Gastrocnemius medialis (tissue), 4 donors: ENCODE data around the gene CFAP65. TPM values are rescaled to one million over a fixed set of nuclear protein-coding genes. Genes with fewer than 3 reads are reported as not detected.

Source experiments
- ATAC-seq, 2 donors: fragments of 150-250 bp; one replicate each; pipeline ENCODE4 v1.9.1; 2016
- DNase-seq, 2 donors: peaks; one replicate each; pipeline ENCODE4 v3.0.0-alpha.2; 2019
- H3K27ac ChIP-seq, 4 donors: fragments of 200-600 bp; sonication (generic); 1 replicate in 1 of 4; 2 replicates in 3 of 4; pipeline ENCODE4 v1.5.1; 2016 to 2018; ENCODE audit warnings: mild to moderate bottlenecking in 2 of 4, moderate library complexity in 1 of 4
- H3K27me3 ChIP-seq, 3 donors: fragments of 200-600 bp; sonication (generic) in 2 of 3; 1 replicate in 1 of 3; 2 replicates in 2 of 3; pipeline versions ENCODE4 v1.5.1 to v1.6.0; 2016 to 2019; ENCODE audit warnings: mild to moderate bottlenecking in 1 of 3, moderate library complexity in 1 of 3
- H3K36me3 ChIP-seq, 2 donors: fragments of 200-600 bp; sonication (generic) in 1 of 2; one replicate each; pipeline ENCODE4 v1.5.1; 2017 to 2018
- H3K4me1 ChIP-seq, 2 donors: fragments of 200-600 bp; sonication (generic) in 1 of 2; one replicate each; pipeline ENCODE4 v1.5.1; 2016 to 2017; ENCODE audit warnings: mild to moderate bottlenecking in 2 of 2
- H3K4me3 ChIP-seq, 4 donors: fragments of 200-600 bp; sonication (generic) in 3 of 4; 1 replicate in 1 of 4; 2 replicates in 3 of 4; pipeline ENCODE4 v1.5.1; 2016 to 2019; ENCODE audit warnings: mild to moderate bottlenecking in 2 of 4
- H3K9me3 ChIP-seq, 3 donors: fragments of 200-600 bp; sonication (generic) in 2 of 3; 1 replicate in 1 of 3; 2 replicates in 2 of 3; pipeline ENCODE4 v1.5.1; 2016 to 2019
- CTCF ChIP-seq, 5 experiments: fragments of 450-650 bp in 3 of 5; fragments of 200-600 bp in 2 of 5; sonication (generic) in 2 of 5; IDR thresholded peaks in 4 of 5; conservative IDR thresholded peaks in 1 of 5; 1 replicate in 4 of 5; 2 replicates in 1 of 5; pipeline ENCODE4 v1.5.1; 2016 to 2019; ENCODE audit warnings: antibody characterized with exemption in 5 of 5, mild to moderate bottlenecking in 3 of 5, moderate library complexity in 3 of 5
- POLR2A ChIP-seq, 2 donors: fragments of 450-650 bp; IDR thresholded peaks; one replicate each; pipeline ENCODE4 v1.6.1; 2017; ENCODE audit warnings: antibody characterized with exemption in 2 of 2, mild to moderate bottlenecking in 2 of 2, moderate library complexity in 2 of 2
- in situ Hi-C, 4 donors: fragments of 200-750 bp; cut with MboI; loops; one replicate each; pipeline versions ENCODE4 v1.15.0 to v1.8.0; 2017; ENCODE audit warnings: low sequenced_read_pairs in 4 of 4
- intact Hi-C: fragments of 100-400 bp; cut with DNase I; formaldehyde crosslinking; loops from one replicate; pipeline ENCODE4 v1.15.1; 2023; ENCODE audit warnings: low total_unique reads
- total RNA-seq, 4 donors: library from RNA; depleted of rRNA; stranded (reverse); fragments of >200 nt; gene quantifications; one replicate each; pipeline versions ENCODE4 v1.1.0 to v1.2.3, GENCODE V29; 2016

CFAP65 gene
- total RNA-seq, 4 donors from 2014 or later: 0.09 TPM; not detected in 3

- no peaks in the 10 kb centered on the region for H3K4me1 ChIP-seq
- ATAC-seq (no peak), DNase-seq (no peak)
- no peak for TF ChIP-seq CTCF (IDR thresholded peaks at IDR 0.05 in 4 of 5, conservative IDR thresholded peaks at IDR 0.05 in 1 of 5)
- TF ChIP-seq POLR2A (IDR thresholded peaks at IDR 0.05): no peak
- H3K27me3 ChIP-seq: no peaks in the 10 kb centered on the region
- in situ Hi-C loops (loop anchor here in 1 of 4 donors (10.0 to 25.0 kb wide), 2 partner anchors 132 to 289 kb away; partner anchors contain the start of gene PTPRN), intact Hi-C loops (no loop called here)
- no peaks in the 10 kb centered on the region for H3K36me3 ChIP-seq
- no peak overlapping the region for H3K27ac ChIP-seq
- no peaks in the 10 kb centered on the region for H3K9me3 ChIP-seq
- no peak overlapping the region for H3K4me3 ChIP-seq
Observed at GRCh38 chr2:219023045-219023605, 18.2 kb downstream of the CFAP65 start.

GRCh38 chr2:219022616-219023015 is 18.7 kb downstream of the CFAP65 start:
- no peak for ATAC-seq
- H3K27ac ChIP-seq: no peak overlapping the region
- no peaks in the 10 kb centered on the region for H3K36me3 ChIP-seq
- TF ChIP-seq POLR2A (IDR thresholded peaks at IDR 0.05) (no peak), CTCF (IDR thresholded peaks at IDR 0.05 in 4 of 5, conservative IDR thresholded peaks at IDR 0.05 in 1 of 5) (no peak)
- H3K27me3 ChIP-seq: no peaks in the 10 kb centered on the region
- no peak for DNase-seq
- no peak overlapping the region for H3K4me3 ChIP-seq
- H3K4me1 ChIP-seq: no peaks in the 10 kb centered on the region
- intact Hi-C loops (no loop called here), in situ Hi-C loops (loop anchor here in 1 of 4 donors (10.0 to 25.0 kb wide), 2 partner anchors 132 to 290 kb away; partner anchors contain the start of gene PTPRN)
- no peaks in the 10 kb centered on the region for H3K9me3 ChIP-seq

- Histone ChIP-seq H3K36me3 (no peaks in the 10 kb centered on the region), H3K27me3 (no peaks in the 10 kb centered on the region), H3K27ac (no peak overlapping the region), H3K4me3 (no peak overlapping the region), H3K4me1 (no peaks in the 10 kb centered on the region), H3K9me3 (no peaks in the 10 kb centered on the region)
- no peak for ATAC-seq
- no peak for TF ChIP-seq CTCF (IDR thresholded peaks at IDR 0.05 in 4 of 5, conservative IDR thresholded peaks at IDR 0.05 in 1 of 5)
- no peak for TF ChIP-seq POLR2A (IDR thresholded peaks at IDR 0.05)
- in situ Hi-C loops (loop anchor here in 1 of 4 donors (10.0 to 25.0 kb wide), 2 partner anchors 133 to 290 kb away; partner anchors contain the start of gene PTPRN), intact Hi-C loops (no loop called here)
- no peak for DNase-seq
Observed at GRCh38 chr2:219022041-219022440, 19.3 kb downstream of the CFAP65 start.

- DNase-seq (no peak), ATAC-seq (no peak)
- no peaks in the 10 kb centered on the region for H3K4me1 ChIP-seq
- H3K9me3 ChIP-seq: no peaks in the 10 kb centered on the region
- in situ Hi-C loops: loop anchor here in 1 of 4 donors (10.0 to 25.0 kb wide), 2 partner anchors 133 to 291 kb away; partner anchors contain the start of gene PTPRN
- intact Hi-C loops: no loop called here
- H3K27me3 ChIP-seq: no peaks in the 10 kb centered on the region
- no peaks in the 10 kb centered on the region for H3K36me3 ChIP-seq
- H3K27ac ChIP-seq: no peak overlapping the region
- TF ChIP-seq CTCF (IDR thresholded peaks at IDR 0.05 in 4 of 5, conservative IDR thresholded peaks at IDR 0.05 in 1 of 5) (no peak), POLR2A (IDR thresholded peaks at IDR 0.05) (no peak)
- H3K4me3 ChIP-seq: no peak overlapping the region
Observed at GRCh38 chr2:219021591-219021990, 19.7 kb downstream of the CFAP65 start.
